ENCODE measurements around the gene NUDCD2.
A peak's percentile ranks its signal among the peaks of the same experiment; 100 is the strongest.
"Not testable (repeated sequence)": the region's sequence is repeated elsewhere in the genome, so short reads cannot be mapped to it uniquely, and the experiment has no call there.

Gene NUDCD2

GRCh38 chr5:163456029-163456589 lies 3.8 kb downstream of the NUDCD2 start:
- TF ChIP-seq POLR2A (IDR thresholded peaks at IDR 0.05; ENCODE audit: low read depth, low read length) (no peak), POU2F2 (IDR thresholded peaks at IDR 0.05; ENCODE audit: low read depth, low read length) (no peak), PAX5 (IDR thresholded peaks at IDR 0.05; ENCODE audit: insufficient read depth, low read length, severe bottlenecking) (no peak), POLR2AphosphoS5 (IDR thresholded peaks at IDR 0.05; ENCODE audit: low read depth, low read length) (no peak), SPI1 (IDR thresholded peaks at IDR 0.05; ENCODE audit: low read depth, low read length) (no peak), TAF1 (IDR thresholded peaks at IDR 0.05; ENCODE audit: low read depth, low read length) (no peak)
- FAIRE-seq (no peak), DNase-seq (ENCODE audit: insufficient read length, low spot score) (no peak)

- FAIRE-seq; DNase-seq (ENCODE audit: insufficient read length, low spot score): not testable (repeated sequence)
Measured at GRCh38 chr5:163455406-163455805, 4.5 kb downstream of the NUDCD2 start.

DNA sequence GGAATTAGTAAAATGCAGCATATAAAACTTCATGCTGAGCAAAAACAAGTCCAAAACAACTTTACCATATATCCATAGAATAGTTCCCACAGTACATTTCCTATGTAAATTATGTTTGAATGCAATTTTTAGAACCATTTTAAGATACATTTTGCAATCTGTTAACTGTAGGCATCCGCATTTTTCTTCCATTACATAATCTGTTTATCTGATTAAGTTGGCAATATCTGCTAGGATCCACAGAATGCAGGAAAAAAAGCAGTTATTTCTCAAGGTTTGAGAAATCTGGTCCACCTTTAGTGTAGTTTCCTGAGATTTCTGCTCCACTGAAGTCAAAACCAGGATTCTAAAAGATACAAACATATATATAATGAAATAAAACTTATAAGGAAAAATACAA lies 6.2 kb downstream of the NUDCD2 start:
- DNase-seq (ENCODE audit: insufficient read length, low spot score) (no peak), FAIRE-seq (no peak)
- TF ChIP-seq SPI1 (IDR thresholded peaks at IDR 0.05; ENCODE audit: low read depth, low read length) (no peak), POLR2A (IDR thresholded peaks at IDR 0.05; ENCODE audit: low read depth, low read length) (no peak), PAX5 (IDR thresholded peaks at IDR 0.05; ENCODE audit: insufficient read depth, low read length, severe bottlenecking) (no peak), TAF1 (IDR thresholded peaks at IDR 0.05; ENCODE audit: low read depth, low read length) (no peak), POU2F2 (IDR thresholded peaks at IDR 0.05; ENCODE audit: low read depth, low read length) (no peak), POLR2AphosphoS5 (IDR thresholded peaks at IDR 0.05; ENCODE audit: low read depth, low read length) (no peak)

- no peak for FAIRE-seq
- TF ChIP-seq POLR2AphosphoS5 (IDR thresholded peaks at IDR 0.05; ENCODE audit: low read depth, low read length) (peak; percentile 32; the same call in 1 of the 2 replicates), POU2F2 (IDR thresholded peaks at IDR 0.05; ENCODE audit: low read depth, low read length) (no peak), SPI1 (IDR thresholded peaks at IDR 0.05; ENCODE audit: low read depth, low read length) (no peak), PAX5 (IDR thresholded peaks at IDR 0.05; ENCODE audit: insufficient read depth, low read length, severe bottlenecking) (no peak), POLR2A (IDR thresholded peaks at IDR 0.05; ENCODE audit: low read depth, low read length) (no peak)
- no peak for DNase-seq (ENCODE audit: insufficient read length, low spot score)
Measured at GRCh38 chr5:163451489-163451888, 8.4 kb downstream of the NUDCD2 start.

GRCh38 chr5:163448491-163448890 lies 11.4 kb downstream of the NUDCD2 start:
- DNase-seq (ENCODE audit: insufficient read length, low spot score) (no peak), FAIRE-seq (no peak)
- TF ChIP-seq PAX5 (IDR thresholded peaks at IDR 0.05; ENCODE audit: insufficient read depth, low read length, severe bottlenecking) (no peak), POU2F2 (IDR thresholded peaks at IDR 0.05; ENCODE audit: low read depth, low read length) (no peak), POLR2AphosphoS5 (IDR thresholded peaks at IDR 0.05; ENCODE audit: low read depth, low read length) (no peak), TAF1 (IDR thresholded peaks at IDR 0.05; ENCODE audit: low read depth, low read length) (no peak), SPI1 (IDR thresholded peaks at IDR 0.05; ENCODE audit: low read depth, low read length) (no peak), POLR2A (IDR thresholded peaks at IDR 0.05; ENCODE audit: low read depth, low read length) (no peak)

DNA sequence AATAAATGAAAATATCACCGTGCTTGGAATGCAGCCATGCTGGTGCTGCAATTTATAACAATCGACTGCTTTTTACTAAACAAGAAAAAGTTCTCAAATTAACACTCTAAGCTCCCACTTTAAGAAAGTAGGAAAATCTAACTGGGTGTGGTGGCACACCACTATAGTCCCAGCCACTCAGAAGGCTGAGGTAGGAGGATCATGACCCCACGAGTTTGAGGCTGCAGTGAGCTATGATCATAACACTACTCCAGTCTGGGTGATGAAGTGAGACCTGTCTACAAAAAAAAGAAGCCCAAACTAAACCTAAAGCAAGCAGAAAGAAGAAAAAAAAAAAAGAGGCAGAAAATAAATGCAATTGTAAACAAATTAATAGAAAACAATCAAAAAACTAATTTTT lies 12.0 kb downstream of the NUDCD2 start:
- no peak for TF ChIP-seq PAX5 (IDR thresholded peaks at IDR 0.05; ENCODE audit: insufficient read depth, low read length, severe bottlenecking)
- TF ChIP-seq POU2F2 (IDR thresholded peaks at IDR 0.05; ENCODE audit: low read depth, low read length) = no peak
- TF ChIP-seq POLR2A (IDR thresholded peaks at IDR 0.05; ENCODE audit: low read depth, low read length) = no peak
- no peak for TF ChIP-seq SPI1 (IDR thresholded peaks at IDR 0.05; ENCODE audit: low read depth, low read length)
- TF ChIP-seq POLR2AphosphoS5 (IDR thresholded peaks at IDR 0.05; ENCODE audit: low read depth, low read length) = no peak
- no peak for TF ChIP-seq TAF1 (IDR thresholded peaks at IDR 0.05; ENCODE audit: low read depth, low read length)
- no peak for FAIRE-seq
- no peak for DNase-seq (ENCODE audit: insufficient read length, low spot score)

- FAIRE-seq (no peak), DNase-seq (ENCODE audit: insufficient read length, low spot score) (no peak)
- TF ChIP-seq PAX5 (IDR thresholded peaks at IDR 0.05; ENCODE audit: insufficient read depth, low read length, severe bottlenecking) (no peak), POLR2A (IDR thresholded peaks at IDR 0.05; ENCODE audit: low read depth, low read length) (no peak; the same call in 1 of the 2 replicates), POLR2AphosphoS5 (IDR thresholded peaks at IDR 0.05; ENCODE audit: low read depth, low read length) (no peak), SPI1 (IDR thresholded peaks at IDR 0.05; ENCODE audit: low read depth, low read length) (no peak), TAF1 (IDR thresholded peaks at IDR 0.05; ENCODE audit: low read depth, low read length) (no peak), POU2F2 (IDR thresholded peaks at IDR 0.05; ENCODE audit: low read depth, low read length) (no peak)
Measured at GRCh38 chr5:163447191-163447590, 12.7 kb downstream of the NUDCD2 start.

- FAIRE-seq (no peak), DNase-seq (ENCODE audit: insufficient read length, low spot score) (no peak)
- TF ChIP-seq POU2F2 (IDR thresholded peaks at IDR 0.05; ENCODE audit: low read depth, low read length) (no peak), POLR2AphosphoS5 (IDR thresholded peaks at IDR 0.05; ENCODE audit: low read depth, low read length) (no peak), TAF1 (IDR thresholded peaks at IDR 0.05; ENCODE audit: low read depth, low read length) (no peak), SPI1 (IDR thresholded peaks at IDR 0.05; ENCODE audit: low read depth, low read length) (no peak), PAX5 (IDR thresholded peaks at IDR 0.05; ENCODE audit: insufficient read depth, low read length, severe bottlenecking) (no peak), POLR2A (IDR thresholded peaks at IDR 0.05; ENCODE audit: low read depth, low read length) (no peak)
Measured at GRCh38 chr5:163445345-163445744, 14.6 kb downstream of the NUDCD2 start.

GRCh38 chr5:163444526-163444925 lies 15.4 kb downstream of the NUDCD2 start:
- peak; percentile 9 for FAIRE-seq
- TF ChIP-seq SPI1 (IDR thresholded peaks at IDR 0.05; ENCODE audit: low read depth, low read length) (no peak), POLR2AphosphoS5 (IDR thresholded peaks at IDR 0.05; ENCODE audit: low read depth, low read length) (no peak), TAF1 (IDR thresholded peaks at IDR 0.05; ENCODE audit: low read depth, low read length) (no peak), POU2F2 (IDR thresholded peaks at IDR 0.05; ENCODE audit: low read depth, low read length) (no peak), PAX5 (IDR thresholded peaks at IDR 0.05; ENCODE audit: insufficient read depth, low read length, severe bottlenecking) (no peak), POLR2A (IDR thresholded peaks at IDR 0.05; ENCODE audit: low read depth, low read length) (no peak)
- no peak for DNase-seq (ENCODE audit: insufficient read length, low spot score)

- DNase-seq (ENCODE audit: insufficient read length, low spot score) = no peak
- TF ChIP-seq PAX5 (IDR thresholded peaks at IDR 0.05; ENCODE audit: insufficient read depth, low read length, severe bottlenecking) = no peak
- no peak for TF ChIP-seq POLR2A (IDR thresholded peaks at IDR 0.05; ENCODE audit: low read depth, low read length)
- no peak for TF ChIP-seq POLR2AphosphoS5 (IDR thresholded peaks at IDR 0.05; ENCODE audit: low read depth, low read length)
- TF ChIP-seq POU2F2 (IDR thresholded peaks at IDR 0.05; ENCODE audit: low read depth, low read length) = no peak
- TF ChIP-seq TAF1 (IDR thresholded peaks at IDR 0.05; ENCODE audit: low read depth, low read length) = no peak
- TF ChIP-seq SPI1 (IDR thresholded peaks at IDR 0.05; ENCODE audit: low read depth, low read length) = no peak
- no peak for FAIRE-seq
Measured at GRCh38 chr5:163440954-163441353, 18.9 kb downstream of the NUDCD2 start.
